Hematopoietic multipotent progenitor cell treated with erythropoietin and hydrocortisone succinate and interleukin-3 and kit ligand, for 4 days (in vitro differentiated cells): ENCODE data around the gene TNNC1.

ENCODE experiments used
- DNase-seq: peaks from one replicate; pipeline ENCODE4 v3.0.0-alpha.2; 2015

Gene TNNC1

DNA sequence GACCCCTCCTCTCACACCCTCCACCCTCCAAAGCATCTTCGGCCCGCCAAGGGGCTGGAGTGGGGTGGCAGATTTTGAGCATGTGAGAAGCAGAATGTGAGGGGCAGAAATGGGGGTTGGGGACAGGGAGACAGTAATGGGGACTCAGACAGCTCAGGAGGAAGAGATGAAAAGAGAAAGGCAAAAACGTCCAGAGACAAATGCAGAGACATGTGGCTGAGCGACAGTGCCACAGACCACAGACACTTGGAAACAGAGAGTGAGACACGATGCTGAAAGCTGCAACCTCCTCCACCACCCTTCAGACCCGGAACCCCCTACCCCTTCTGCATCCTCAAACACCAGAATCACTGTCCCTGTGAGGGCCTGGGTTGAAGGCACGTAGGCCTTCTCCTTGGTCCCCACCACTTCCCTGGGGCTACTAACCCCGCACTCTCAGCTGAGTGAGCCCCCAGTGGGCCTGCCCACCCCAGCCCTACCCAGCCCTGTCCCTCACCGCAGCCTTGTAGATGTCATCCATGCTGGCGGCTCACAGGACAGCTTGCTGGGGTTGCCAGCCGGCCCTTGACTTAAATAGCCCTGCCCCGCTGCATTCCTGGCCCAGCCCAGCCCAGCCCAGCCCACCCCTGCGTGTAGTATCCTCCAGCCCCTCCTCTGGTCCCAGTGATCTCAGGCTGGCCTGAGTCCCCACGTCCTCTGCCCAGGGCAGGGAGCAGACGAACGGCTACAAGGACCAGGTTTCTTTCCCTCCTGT, at the start of gene TNNC1:
Gene TNNC1, minus strand, starts transcription at position 546 of the 754 bp plus-strand sequence. Its CDS starts 26 bp downstream, at position 520.
- DNase-seq = no peak

- DNase-seq = no peak
These were observed 49.0 kb upstream of the TNNC1 start for GRCh38 chr3:52502808-52503350.

GRCh38 chr3:52502001-52502400, 48.2 kb upstream of the TNNC1 start:
- DNase-seq = no peak

GRCh38 chr3:52501046-52501445, 47.2 kb upstream of the TNNC1 start:
- DNase-seq = no peak

DNA sequence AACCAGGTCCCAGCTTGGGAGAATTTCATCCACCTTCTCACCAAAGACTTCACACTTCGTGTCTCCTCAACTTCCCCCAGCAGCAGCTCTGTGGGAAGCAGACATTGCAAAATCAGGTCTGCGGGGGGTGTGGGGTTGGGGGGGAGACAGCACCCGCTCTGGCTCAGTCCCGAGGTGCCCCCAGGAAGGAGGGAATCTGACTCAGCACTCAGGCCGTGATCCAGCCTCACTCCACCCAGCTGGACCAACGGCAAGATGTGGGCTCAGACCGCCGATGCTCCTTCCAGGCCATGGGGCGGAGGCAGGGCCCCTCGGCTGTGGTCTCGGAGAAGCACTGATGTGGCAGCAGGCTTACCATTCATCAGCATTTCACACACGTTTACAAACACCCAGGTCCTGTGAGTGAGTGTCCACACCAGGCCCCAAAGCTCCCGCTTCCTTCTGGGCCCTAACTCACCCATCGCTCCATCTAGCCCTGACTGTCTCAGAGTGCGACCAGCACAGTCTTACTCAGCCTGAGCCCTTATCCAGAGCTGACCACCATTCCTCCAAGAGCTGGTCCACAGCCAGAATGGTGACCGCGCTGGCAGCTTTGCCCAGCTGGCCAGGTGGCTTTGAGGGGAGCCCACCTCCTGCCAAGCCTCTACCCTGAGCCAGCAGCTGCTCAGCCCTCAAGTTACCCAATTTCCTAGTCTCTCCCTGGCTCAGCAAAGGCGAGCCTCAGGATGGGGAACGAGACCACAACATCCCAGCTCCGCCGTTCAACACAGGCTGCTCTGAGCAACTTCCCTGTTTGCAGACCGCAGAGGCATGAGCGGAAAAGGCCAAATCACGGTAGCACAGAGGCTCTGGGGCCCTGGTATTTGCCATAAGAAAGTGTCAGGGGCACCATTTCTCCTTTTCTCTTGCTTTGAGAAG, 44.6 kb upstream of the TNNC1 start:
- peak; percentile 94 for DNase-seq

- DNase-seq = peak; percentile 35
These were observed 42.1 kb upstream of the TNNC1 start for GRCh38 chr3:52495777-52496602.

DNA sequence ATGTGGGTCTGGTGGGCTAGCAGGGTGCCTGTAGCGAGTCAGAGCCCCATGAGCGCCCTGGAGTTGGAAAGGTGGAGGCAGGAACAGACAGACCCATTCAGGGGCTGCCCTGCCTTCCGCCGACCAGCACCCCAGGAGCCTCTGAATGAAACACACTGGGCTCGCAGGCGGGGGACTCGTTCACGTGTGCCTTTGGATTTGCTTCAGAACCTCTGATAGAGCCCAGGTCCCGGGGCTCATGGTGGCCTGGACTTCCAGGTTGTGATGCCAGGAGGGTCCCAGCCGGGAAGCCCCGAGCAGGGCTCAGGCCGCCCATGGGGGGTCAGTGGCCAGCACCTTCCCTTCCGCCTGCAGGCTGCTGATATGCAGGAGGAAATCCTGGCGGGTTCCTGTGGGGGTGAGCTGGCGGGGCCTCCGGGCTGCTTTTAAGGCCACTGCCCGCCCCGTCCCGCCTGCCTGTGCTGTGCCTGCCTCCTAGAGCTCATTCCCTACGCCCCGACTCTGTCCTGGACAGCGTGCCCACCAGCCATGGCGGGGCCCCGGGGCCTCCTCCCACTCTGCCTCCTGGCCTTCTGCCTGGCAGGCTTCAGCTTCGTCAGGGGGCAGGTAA, 41.1 kb upstream of the TNNC1 start, which contains the start of gene STAB1:
Gene STAB1, plus strand, starts transcription at position 453 of the 610 bp plus-strand sequence. Its CDS starts 76 bp downstream, at position 529.
- DNase-seq = peak; percentile 72

DNA sequence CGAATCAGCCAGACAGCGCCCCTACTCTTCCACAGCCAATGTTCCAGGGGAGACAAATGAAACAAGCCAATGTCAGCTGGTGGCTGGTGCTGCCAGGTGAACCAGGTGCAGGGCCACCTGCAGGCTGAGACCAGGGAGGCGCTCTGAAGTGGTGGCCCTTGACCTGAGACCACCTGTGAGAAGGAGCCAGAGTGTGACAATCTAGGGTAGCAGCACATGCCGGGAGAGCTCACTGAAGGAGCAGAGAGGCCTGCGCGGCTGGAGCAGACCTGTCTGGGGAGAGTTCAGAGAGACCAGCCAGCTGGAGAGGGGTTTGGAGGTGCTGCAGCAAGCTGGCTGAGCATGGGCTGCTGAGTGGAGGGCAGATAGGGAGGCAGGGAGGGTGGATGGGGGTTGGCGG, 40.6 kb upstream of the TNNC1 start:
- DNase-seq = no peak

GRCh38 chr3:52493232-52494017, 39.6 kb upstream of the TNNC1 start:
- no peak for DNase-seq

DNA sequence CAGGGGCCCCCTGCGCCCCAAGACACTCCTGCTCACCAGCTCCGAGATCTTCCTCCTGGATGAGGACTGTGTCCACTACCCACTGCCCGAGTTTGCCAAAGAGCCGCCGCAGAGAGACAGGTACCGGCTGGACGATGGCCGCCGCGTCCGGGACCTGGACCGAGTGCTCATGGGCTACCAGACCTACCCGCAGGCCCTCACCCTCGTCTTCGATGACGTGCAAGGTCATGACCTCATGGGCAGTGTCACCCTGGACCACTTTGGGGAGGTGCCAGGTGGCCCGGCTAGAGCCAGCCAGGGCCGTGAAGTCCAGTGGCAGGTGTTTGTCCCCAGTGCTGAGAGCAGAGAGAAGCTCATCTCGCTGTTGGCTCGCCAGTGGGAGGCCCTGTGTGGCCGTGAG, 38.2 kb upstream of the TNNC1 start:
- DNase-seq = no peak

- peak; percentile 62 for DNase-seq
These were observed 37.2 kb upstream of the TNNC1 start for GRCh38 chr3:52490939-52491526.

DNA sequence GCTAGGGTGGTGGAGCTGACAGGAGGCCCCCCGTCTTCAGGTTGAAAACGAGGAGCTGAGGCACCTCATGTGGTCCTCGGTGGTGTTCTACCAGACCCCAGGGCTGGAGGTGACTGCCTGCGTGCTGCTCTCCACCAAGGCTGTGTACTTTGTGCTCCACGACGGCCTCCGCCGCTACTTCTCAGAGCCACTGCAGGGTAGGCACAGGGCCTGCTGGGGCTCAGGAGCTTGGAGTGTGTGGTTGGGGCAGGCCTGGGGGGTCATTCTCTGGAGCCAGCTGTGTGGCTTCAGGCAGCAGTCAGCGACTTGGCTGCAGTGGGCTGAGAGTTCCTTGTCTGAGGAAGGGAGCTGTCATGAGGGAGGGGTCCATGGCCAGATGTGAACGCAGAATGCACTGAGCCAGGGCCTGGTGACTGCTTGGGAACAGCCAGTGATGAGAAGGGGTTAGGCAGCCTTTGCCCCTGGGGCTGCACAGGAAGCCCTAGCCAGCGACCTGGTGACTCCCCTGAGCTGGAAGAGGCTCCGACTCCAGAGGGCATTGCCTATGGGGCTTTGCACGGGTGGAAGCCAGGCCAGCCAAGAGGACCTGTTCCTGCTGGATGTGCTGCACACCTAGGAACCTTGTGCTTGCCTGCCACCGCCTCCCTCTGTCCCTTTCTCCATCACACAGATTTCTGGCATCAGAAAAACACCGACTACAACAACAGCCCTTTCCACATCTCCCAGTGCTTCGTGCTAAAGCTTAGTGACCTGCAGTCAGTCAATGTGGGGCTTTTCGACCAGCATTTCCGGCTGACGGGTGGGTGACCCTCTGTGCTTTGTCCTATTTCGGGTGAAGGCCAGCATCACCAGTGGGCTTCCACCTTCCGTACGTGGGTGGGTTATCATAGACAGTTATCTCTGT, 36.4 kb upstream of the TNNC1 start:
- no peak for DNase-seq

GRCh38 chr3:52489453-52489852, 35.6 kb upstream of the TNNC1 start:
- DNase-seq = no peak

DNA sequence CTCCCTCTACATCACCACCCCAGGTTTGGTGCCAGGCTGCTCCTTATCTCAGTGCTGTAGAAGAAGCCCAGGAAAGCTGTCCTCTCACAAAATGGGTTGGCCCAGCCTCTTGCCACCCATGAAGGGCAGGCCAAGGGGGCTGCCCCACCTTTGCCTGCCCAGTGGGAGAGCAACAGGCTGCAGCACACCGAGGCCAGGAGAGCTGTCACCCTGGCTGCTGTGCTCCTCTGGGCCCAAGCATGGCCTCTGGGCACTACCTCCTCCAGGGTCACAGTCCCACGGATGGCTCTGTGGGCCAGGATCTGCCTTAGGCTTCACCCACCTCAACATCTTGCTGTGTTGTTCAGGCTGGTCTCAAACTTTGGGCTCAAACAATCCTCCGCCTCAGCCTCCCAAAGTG, 34.9 kb upstream of the TNNC1 start:
- no peak for DNase-seq

- no peak for DNase-seq
These were observed 34.2 kb upstream of the TNNC1 start for GRCh38 chr3:52487788-52488691.

DNA sequence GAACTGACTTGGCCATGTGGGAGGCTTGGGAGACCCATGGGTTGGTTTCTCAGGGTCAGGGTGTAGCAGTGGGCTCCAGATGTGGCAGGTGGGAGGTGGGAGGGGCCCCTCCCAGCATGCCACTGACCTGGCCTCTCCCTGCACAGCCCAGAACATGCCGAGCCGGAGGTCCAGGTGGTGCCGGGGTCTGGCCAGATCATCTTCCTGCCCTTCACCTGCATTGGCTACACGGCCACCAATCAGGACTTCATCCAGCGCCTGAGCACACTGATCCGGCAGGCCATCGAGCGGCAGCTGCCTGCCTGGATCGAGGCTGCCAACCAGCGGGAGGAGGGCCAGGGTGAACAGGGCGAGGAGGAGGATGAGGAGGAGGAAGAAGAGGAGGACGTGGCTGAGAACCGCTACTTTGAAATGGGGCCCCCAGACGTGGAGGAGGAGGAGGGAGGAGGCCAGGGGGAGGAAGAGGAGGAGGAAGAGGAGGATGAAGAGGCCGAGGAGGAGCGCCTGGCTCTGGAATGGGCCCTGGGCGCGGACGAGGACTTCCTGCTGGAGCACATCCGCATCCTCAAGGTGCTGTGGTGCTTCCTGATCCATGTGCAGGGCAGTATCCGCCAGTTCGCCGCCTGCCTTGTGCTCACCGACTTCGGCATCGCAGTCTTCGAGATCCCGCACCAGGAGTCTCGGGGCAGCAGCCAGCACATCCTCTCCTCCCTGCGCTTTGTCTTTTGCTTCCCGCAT, 33.4 kb upstream of the TNNC1 start:
- no peak for DNase-seq

GRCh38 chr3:52484680-52485461, 31.0 kb upstream of the TNNC1 start:
- DNase-seq = no peak
